Activated CD8-positive, alpha-beta T cell treated with anti-CD3 and anti-CD28 coated beads, Interleukin-2, amount 10 ng/mL, durations not matched to agents 7 days and 5 days (primary cell): Measurements from ENCODE around the gene ZNF648. TPM values are rescaled to one million over a fixed set of nuclear protein-coding genes. Genes with fewer than 3 reads are reported as not detected.

ENCODE experiments used
- ATAC-seq: fragments of 150-1000 bp; cut with Tn5 transposase; one replicate; pipeline ENCODE4 v1.10.0; 2021; ENCODE audit warnings: moderate library complexity
- CTCF ChIA-PET: fragments of 350-600 bp; sonication (Branson Sonifier 250); formaldehyde crosslinking; loops from one replicate; lab custom pipeline; 2021; ENCODE audit warnings: antibody characterized with exemption; lab: Charles Lee
- POLR2A ChIA-PET: fragments of 350-600 bp; sonication (Branson Sonifier 250); formaldehyde crosslinking; loops from one replicate; lab custom pipeline; 2021; ENCODE audit warnings: antibody characterized with exemption; lab: Charles Lee
- DNase-seq: peaks from one replicate; pipeline ENCODE4 v3.0.0-alpha.2; 2020
- H3K27ac Mint-ChIP-seq: one replicate; pipeline ENCODE4 v1.8.0; 2021; ENCODE audit warnings: mild to moderate bottlenecking, mixed read lengths
- H3K27me3 Mint-ChIP-seq: one replicate; pipeline ENCODE4 v1.8.0; 2021; ENCODE audit warnings: low read depth, mixed read lengths
- H3K36me3 Mint-ChIP-seq: one replicate; pipeline ENCODE4 v1.8.0; 2021; ENCODE audit warnings: low read depth, mixed read lengths
- H3K4me1 Mint-ChIP-seq: one replicate; pipeline ENCODE4 v1.8.0; 2021; ENCODE audit warnings: low read depth, mixed read lengths
- H3K4me3 Mint-ChIP-seq: one replicate; pipeline ENCODE4 v1.8.0; 2021; ENCODE audit warnings: mild to moderate bottlenecking, mixed read lengths
- H3K9me3 Mint-ChIP-seq: one replicate; pipeline ENCODE4 v1.8.0; 2022; ENCODE audit warnings: mixed read lengths; ENCODE audit not compliant: insufficient read depth
- total RNA-seq, 2 experiments: library from RNA; stranded (reverse); gene quantifications; one replicate each; pipeline ENCODE4 v1.2.3, GENCODE V29; 2021

The ZNF648 gene
- total RNA-seq, 2 experiments from 2014 or later, result not detected

DNA sequence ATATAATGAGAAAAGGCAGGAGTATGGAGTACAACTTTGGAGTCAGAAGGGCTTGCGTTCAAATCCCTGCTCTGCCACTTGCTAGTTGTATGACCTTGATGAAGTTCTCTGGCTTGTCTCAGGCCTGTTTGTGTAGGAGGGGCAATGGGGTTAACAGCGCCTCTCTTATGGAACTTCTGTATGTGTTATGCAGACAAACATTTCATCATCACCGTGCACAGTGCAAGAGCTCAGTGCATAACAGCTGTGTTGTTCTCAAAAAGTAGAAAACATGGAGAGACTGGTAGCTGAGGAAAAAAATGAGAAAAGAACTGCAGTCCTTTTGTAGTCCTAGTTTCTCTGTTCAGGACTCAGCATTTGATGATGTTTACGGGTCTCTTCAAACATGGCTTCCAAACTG lies 10.4 kb upstream of the ZNF648 start:
- H3K27me3 Mint-ChIP-seq, result peaks cover 11% of the 10 kb centered on the region
- peaks cover 2% of the 10 kb centered on the region for H3K4me1 Mint-ChIP-seq
- ATAC-seq (no peak), DNase-seq (no peak)
- no peak overlapping the region for H3K4me3 Mint-ChIP-seq
- ChIA-PET POLR2A (no interaction called here), CTCF (interaction anchor here (1.2 to 1.3 kb wide), 2 partner anchors 9 to 17 kb away, joined by 3 to 4 read pairs; no protein-coding TSS in a partner anchor)
- no peaks in the 10 kb centered on the region for H3K9me3 Mint-ChIP-seq
- no peak overlapping the region for H3K27ac Mint-ChIP-seq
- no peaks in the 10 kb centered on the region for H3K36me3 Mint-ChIP-seq

DNA sequence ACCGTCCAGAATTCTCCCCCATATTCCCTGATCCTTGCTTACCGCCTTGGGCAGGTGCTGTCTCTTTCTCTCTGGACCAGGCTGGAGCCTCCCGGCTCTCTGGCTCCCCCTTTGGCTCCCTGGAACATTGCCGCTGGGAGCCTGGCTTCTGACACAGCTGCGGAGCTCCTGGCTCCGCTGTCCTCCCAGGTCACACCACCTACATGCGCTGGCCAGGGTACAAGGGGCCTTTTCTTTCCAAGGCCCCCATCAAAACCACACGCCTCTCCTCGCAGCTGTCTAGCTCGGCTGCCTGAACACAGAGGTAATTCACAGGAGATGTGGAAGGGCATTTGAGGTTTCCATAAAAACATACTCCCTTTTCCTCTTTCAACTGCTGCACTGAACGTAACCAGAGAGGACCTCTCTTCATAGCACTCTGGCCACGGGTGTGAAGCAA lies 7.5 kb upstream of the ZNF648 start:
- no peaks in the 10 kb centered on the region for H3K9me3 Mint-ChIP-seq
- H3K4me3 Mint-ChIP-seq, result no peak overlapping the region
- CTCF ChIA-PET, result interaction anchor here (0.7 to 5.8 kb wide), 11 partner anchors 10 to 853 kb away, joined by 3 to 48 read pairs (median 4); no protein-coding TSS in a partner anchor
- peak; percentile 65 for ATAC-seq
- H3K36me3 Mint-ChIP-seq, result no peaks in the 10 kb centered on the region
- peak; percentile 42 for DNase-seq
- peaks cover 12% of the 10 kb centered on the region for H3K27me3 Mint-ChIP-seq
- POLR2A ChIA-PET, result no interaction called here
- peaks cover 2% of the 10 kb centered on the region for H3K4me1 Mint-ChIP-seq
- H3K27ac Mint-ChIP-seq, result no peak overlapping the region

DNA sequence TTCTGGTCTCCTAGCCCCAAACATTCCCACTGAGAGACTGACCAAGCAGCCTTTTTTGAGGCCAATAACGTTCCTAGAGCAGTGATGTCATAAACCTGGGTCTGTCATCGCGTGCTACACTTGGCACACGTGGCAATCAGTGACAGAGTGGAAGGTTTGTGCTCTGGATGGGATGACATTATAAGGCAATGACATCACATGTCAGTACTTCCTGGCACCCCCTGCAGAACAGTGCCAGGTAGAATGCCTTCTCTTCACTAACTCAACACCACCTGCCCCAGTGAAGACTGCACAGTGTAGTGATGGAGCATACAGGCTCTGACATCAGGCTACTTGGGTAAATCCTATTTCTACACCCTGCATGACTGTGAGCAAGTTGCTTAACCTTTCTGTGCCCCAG lies 5.4 kb upstream of the ZNF648 start:
- H3K27ac Mint-ChIP-seq, result no peak overlapping the region
- no peak for ATAC-seq
- H3K9me3 Mint-ChIP-seq, result no peaks in the 10 kb centered on the region
- H3K36me3 Mint-ChIP-seq, result no peaks in the 10 kb centered on the region
- no peak overlapping the region for H3K4me3 Mint-ChIP-seq
- DNase-seq, result no peak
- ChIA-PET POLR2A (no interaction called here), CTCF (interaction anchor here (0.9 to 5.8 kb wide), 3 partner anchors 12 to 23 kb away, joined by 3 to 48 read pairs (median 10); no protein-coding TSS in a partner anchor)
- peaks cover 2% of the 10 kb centered on the region for H3K4me1 Mint-ChIP-seq
- H3K27me3 Mint-ChIP-seq, result peaks cover 21% of the 10 kb centered on the region

DNA sequence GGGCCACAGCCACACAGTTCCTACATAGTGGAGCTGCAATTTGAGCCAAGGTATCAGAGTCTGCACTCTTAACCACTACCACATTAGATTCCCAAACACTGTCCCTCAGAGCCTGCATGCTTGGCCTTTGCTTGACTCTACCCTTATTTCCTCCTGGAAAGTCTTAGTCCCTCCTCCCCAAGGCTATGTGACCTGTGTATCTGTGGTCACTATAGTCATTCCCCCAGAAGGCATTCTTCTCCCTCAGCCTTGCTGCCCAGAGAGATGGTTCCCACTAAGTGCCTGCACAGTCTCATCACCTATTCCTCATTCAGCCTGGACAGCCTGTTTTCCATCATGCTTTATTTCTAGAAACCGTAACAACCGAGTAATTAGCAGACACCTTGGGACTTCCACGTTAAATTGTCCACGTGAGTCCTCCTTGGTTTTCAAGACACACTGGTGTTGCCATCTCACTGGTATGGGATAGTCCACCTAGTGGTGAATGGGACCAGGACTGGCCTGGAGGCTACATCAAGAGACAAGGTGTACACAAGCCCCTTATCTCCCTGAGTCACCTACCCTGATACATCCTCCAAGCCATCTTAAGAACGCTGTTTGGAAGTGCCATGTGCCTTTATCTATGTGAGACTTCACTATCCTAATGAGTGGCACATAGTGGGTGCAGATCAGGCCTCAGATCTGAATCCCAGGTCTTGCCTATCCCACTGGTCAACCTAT lies 3.8 kb upstream of the ZNF648 start:
- no peak for ATAC-seq
- peaks cover 32% of the 10 kb centered on the region for H3K27me3 Mint-ChIP-seq
- DNase-seq, result no peak
- H3K4me1 Mint-ChIP-seq, result peaks cover 2% of the 10 kb centered on the region
- ChIA-PET CTCF (interaction anchor here (5.8 kb wide), 1 partner anchor 15 kb away, joined by 48 read pairs; no protein-coding TSS in a partner anchor), POLR2A (no interaction called here)
- no peaks in the 10 kb centered on the region for H3K9me3 Mint-ChIP-seq
- H3K27ac Mint-ChIP-seq, result no peak overlapping the region
- H3K4me3 Mint-ChIP-seq, result no peak overlapping the region
- H3K36me3 Mint-ChIP-seq, result no peaks in the 10 kb centered on the region

DNA sequence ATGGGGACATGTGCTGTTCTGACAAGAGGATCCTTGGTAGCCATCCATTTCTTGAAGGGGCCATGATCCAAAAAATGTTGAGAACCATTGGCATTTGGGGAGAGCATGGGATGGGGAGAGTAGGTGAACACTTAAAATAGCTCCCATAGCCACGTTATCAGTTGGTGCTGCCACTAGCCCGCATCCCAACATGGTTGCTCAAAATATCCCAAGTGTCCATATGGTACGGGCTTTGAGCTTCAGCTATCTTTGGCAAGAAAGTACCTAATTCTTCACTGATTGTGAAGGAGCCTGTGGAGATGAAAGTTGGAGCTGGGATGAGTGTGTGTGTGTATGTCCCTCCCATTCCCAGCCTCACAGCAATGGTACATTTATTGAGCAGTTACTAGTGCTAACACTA lies 3.1 kb upstream of the ZNF648 start:
- H3K27me3 Mint-ChIP-seq, result peaks cover 36% of the 10 kb centered on the region
- ATAC-seq, result no peak
- CTCF ChIA-PET, result interaction anchor here (1.6 kb wide), 1 partner anchor 16 kb away, joined by 8 read pairs; no protein-coding TSS in a partner anchor

DNA sequence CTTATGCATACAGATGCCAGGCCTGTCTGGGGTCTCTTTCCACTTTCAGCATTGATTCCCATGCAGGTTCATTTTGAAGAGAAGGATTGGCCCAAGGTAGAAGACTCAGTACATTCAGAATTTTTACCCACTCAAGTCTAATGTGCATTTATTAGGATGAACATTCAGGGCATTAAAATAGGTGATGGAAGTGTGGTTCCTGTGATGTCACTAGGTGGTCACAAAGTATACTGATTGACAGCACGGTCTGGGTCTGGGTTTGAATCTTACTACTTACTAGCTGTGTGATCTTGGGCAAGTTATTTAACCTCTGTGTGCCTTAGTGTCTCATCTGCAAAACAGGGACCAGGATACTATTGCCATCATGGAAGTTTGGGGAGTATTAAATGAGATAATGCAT lies 711 bp upstream of the ZNF648 start:
- ATAC-seq (no peak), DNase-seq (no peak)
- Mint-ChIP-seq H3K4me1 (peaks cover 3% of the 10 kb centered on the region), H3K36me3 (no peaks in the 10 kb centered on the region), H3K27me3 (peaks cover 40% of the 10 kb centered on the region), H3K9me3 (no peaks in the 10 kb centered on the region), H3K27ac (no peak overlapping the region), H3K4me3 (no peak overlapping the region)
- ChIA-PET CTCF (interaction anchor here (0.7 to 1.0 kb wide), 2 partner anchors 18 to 583 kb away, joined by 3 to 4 read pairs; no protein-coding TSS in a partner anchor), POLR2A (no interaction called here)

More for the DNA sequence above, 3.1 kb upstream of the ZNF648 start:
- Mint-ChIP-seq H3K4me3 (no peak overlapping the region), H3K4me1 (peaks cover 2% of the 10 kb centered on the region), H3K27ac (no peak overlapping the region), H3K36me3 (no peaks in the 10 kb centered on the region), H3K9me3 (no peaks in the 10 kb centered on the region)
- DNase-seq, result no peak
- POLR2A ChIA-PET, result no interaction called here

DNA sequence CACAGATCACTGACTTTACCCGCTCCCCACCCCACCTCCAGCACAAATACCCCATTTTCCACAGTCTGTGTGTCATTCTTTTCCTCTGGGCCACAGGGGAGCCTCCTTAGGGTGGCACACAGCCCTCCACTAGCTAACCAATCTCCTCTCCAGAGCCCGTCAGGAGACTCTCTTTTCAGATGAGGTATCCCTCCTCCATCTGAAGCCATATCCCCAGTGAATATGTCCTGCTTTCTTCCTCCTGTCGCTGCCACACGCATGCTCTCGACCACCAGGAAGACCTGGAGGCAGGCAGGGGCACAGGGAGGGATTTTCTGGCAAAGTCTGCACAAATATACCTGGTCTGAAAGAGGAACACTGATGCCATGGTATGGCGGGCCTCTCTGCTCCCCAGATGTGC lies 635 bp downstream of the ZNF648 start:
- H3K9me3 Mint-ChIP-seq, result no peaks in the 10 kb centered on the region
- peaks cover 10% of the 10 kb centered on the region for H3K4me1 Mint-ChIP-seq
- DNase-seq (no peak), ATAC-seq (no peak)
- no peaks in the 10 kb centered on the region for H3K36me3 Mint-ChIP-seq
- CTCF ChIA-PET, result interaction anchor here (2.0 kb wide), 1 partner anchor 20 kb away, joined by 12 read pairs; no protein-coding TSS in a partner anchor
- POLR2A ChIA-PET, result no interaction called here
- no peak overlapping the region for H3K27ac Mint-ChIP-seq
- no peak overlapping the region for H3K4me3 Mint-ChIP-seq
- H3K27me3 Mint-ChIP-seq, result peaks cover 52% of the 10 kb centered on the region

DNA sequence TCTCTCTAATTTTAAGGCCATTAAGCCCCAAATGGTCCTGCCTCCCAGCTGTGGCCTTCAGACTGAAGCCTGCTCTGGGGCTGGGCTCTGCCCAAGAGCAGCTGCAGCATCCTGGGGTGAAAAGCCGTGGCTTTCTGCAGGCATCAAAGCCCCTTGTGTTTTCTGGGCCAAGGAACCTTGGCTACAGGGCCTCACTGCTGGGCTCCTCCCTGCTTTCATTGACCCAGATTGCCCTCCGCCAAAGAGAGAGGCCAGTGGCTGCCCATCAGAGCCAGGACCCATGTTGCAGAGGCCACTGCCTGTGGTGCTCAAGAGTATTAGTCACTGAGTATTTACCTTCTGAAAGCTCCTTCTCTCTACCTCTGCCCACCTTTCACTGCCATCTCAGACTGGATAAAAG lies 1.6 kb downstream of the ZNF648 start:
- peaks cover 50% of the 10 kb centered on the region for H3K27me3 Mint-ChIP-seq
- ChIA-PET POLR2A (no interaction called here), CTCF (interaction anchor here (2.0 kb wide), 1 partner anchor 21 kb away, joined by 12 read pairs; no protein-coding TSS in a partner anchor)
- ATAC-seq (no peak), DNase-seq (no peak)
- H3K36me3 Mint-ChIP-seq, result no peaks in the 10 kb centered on the region
- peaks cover 10% of the 10 kb centered on the region for H3K4me1 Mint-ChIP-seq
- H3K27ac Mint-ChIP-seq, result no peak overlapping the region
- no peaks in the 10 kb centered on the region for H3K9me3 Mint-ChIP-seq
- H3K4me3 Mint-ChIP-seq, result no peak overlapping the region

DNA sequence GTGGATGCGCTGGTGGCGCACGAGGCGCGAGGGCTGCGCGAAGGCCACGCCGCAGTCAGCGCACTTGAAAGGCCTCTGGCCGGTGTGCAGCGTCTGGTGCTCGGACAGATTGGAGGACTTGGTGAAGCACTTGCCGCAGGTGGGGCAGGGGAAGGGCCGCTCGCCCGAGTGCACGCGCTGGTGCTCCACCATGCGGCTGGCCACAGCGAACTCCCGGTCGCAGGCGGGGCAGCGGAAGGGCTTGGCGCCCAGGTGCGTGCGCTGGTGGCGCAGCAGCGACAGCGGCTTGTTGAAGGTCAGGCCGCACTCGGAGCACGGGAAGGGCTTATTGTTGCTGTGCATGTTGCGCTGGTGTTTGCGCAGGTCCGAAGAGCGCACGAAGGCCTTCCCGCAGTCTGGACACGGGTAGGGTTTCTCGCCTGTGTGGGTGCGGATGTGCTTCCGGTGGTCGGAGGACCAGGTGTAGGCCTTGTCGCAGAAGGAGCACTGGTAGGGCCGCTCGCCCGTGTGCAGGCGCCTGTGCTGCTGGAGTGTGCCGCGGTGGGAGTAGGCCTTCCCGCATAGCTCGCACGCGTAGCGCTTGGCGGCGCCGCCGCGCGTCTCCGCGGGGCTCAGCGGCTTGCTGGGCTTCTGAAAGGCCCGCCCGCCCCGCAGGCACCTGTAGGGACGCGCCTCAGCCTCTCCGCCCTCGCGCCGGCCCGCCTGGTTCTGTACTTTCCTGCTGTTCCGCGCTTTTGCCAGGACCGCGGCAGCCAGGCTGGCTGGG lies 4.7 kb downstream of the ZNF648 start:
- no peaks in the 10 kb centered on the region for H3K36me3 Mint-ChIP-seq
- CTCF ChIA-PET, result interaction anchor here (1.2 to 2.4 kb wide), 3 partner anchors 24 to 339 kb away, joined by 4 to 9 read pairs (median 4); no protein-coding TSS in a partner anchor
- POLR2A ChIA-PET, result no interaction called here
- H3K27me3 Mint-ChIP-seq, result peaks cover 43% of the 10 kb centered on the region
- H3K9me3 Mint-ChIP-seq, result no peaks in the 10 kb centered on the region
- ATAC-seq (peak; percentile 37), DNase-seq (no peak)
- H3K27ac Mint-ChIP-seq, result no peak overlapping the region
- H3K4me3 Mint-ChIP-seq, result no peak overlapping the region
- peaks cover 14% of the 10 kb centered on the region for H3K4me1 Mint-ChIP-seq

DNA sequence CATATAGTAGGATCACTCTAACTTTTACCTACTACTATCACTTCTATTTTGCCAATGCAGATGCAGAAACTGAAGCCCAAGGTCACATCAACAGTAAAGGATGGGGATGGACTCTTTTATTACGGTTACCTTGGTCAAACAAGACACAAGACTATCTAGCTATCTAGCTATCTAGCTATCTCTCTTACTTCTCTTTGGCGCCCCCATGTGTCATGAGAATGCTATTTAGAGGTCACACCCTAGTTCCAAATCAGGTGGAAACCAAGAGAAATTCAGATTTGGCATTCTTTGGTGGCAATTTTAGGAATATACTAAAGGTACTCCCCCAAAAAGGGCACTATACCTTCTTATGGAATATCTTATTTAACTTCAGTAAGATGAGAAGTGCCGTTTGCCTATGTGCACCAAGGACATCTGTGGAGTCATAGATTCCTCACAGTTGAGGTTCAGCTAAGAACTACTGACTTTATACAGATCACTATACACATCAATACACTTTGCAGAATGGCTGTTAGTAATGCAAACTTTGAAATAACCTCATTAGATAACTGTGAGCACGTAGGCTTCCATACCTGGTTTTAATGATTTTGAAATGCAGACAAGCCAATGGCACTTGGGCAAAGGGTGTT lies 6.7 kb downstream of the ZNF648 start:
- H3K27me3 Mint-ChIP-seq, result peaks cover 26% of the 10 kb centered on the region
- ChIA-PET POLR2A (interaction anchor here (0.7 kb wide), 1 partner anchor 377 kb away, joined by 3 read pairs; no protein-coding TSS in a partner anchor), CTCF (interaction anchor here (0.6 to 5.1 kb wide), 33 partner anchors 10 to 787 kb away, joined by 3 to 50 read pairs (median 5); no protein-coding TSS in a partner anchor)
- H3K36me3 Mint-ChIP-seq, result no peaks in the 10 kb centered on the region
- ATAC-seq, result peak; percentile 72
- no peak overlapping the region for H3K4me3 Mint-ChIP-seq
- no peak overlapping the region for H3K27ac Mint-ChIP-seq
- H3K4me1 Mint-ChIP-seq, result peaks cover 26% of the 10 kb centered on the region
- peak; percentile 79 for DNase-seq
- no peaks in the 10 kb centered on the region for H3K9me3 Mint-ChIP-seq

DNA sequence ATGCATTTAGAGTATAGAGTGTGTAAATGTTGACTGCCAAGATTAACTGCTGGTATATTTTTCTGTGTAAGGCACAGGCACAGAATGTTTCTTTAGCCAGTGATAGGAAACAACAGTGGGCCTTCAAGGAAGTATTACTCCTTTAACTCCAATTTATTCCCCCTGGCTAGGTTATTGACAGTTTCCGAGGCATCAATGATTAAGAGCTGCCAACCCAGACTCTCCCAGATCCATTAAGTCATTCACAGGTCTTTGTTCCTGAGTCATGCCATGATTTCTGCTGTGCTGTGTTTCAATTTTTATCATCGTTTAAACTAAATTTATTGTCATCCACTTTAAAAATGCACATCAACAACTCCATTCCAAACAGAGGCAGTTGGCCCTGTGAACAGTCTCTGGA lies 9.2 kb downstream of the ZNF648 start:
- Mint-ChIP-seq H3K36me3 (peaks cover 5% of the 10 kb centered on the region), H3K27me3 (peaks cover 15% of the 10 kb centered on the region), H3K4me1 (peaks cover 37% of the 10 kb centered on the region), H3K27ac (no peak overlapping the region), H3K4me3 (no peak overlapping the region), H3K9me3 (no peaks in the 10 kb centered on the region)
- ChIA-PET POLR2A (interaction anchor here (1.3 kb wide), 1 partner anchor 23 kb away, joined by 4 read pairs; no protein-coding TSS in a partner anchor), CTCF (interaction anchor here (0.7 to 5.1 kb wide), 12 partner anchors 11 to 574 kb away, joined by 3 to 50 read pairs (median 6); no protein-coding TSS in a partner anchor)
- DNase-seq (no peak), ATAC-seq (no peak)
